Measurements from ENCODE around the gene TMEM87B. TPM values are rescaled to one million over a fixed set of nuclear protein-coding genes. Genes with fewer than 3 reads are reported as not detected.
"Not testable (repeated sequence)": the region's sequence is repeated elsewhere in the genome, so short reads cannot be mapped to it uniquely, and the experiment has no call there.

Gene TMEM87B
- total RNA-seq, 1 experiment from 2014 or later, result 14.8 TPM

GRCh38 chr2:112040066-112040465, 15.0 kb upstream of the TMEM87B start:
- DNase-seq (ENCODE audit: low read depth, low spot score); RAD21 ChIA-PET (ENCODE audit: low non-redundant PET in 1 of 2, low total read pairs in 2 of 2, uncharacterized antibody in 2 of 2, unreplicated experiment in 2 of 2); BruUV-seq (replicated peaks); H4K20me1 ChIP-seq (ENCODE audit: insufficient read depth); POLR2A ChIA-PET; intact Hi-C loops (cut with micrococcal nuclease); H3K9ac ChIP-seq (ENCODE audit: low read length); CTCF ChIA-PET; H3K9me3 ChIP-seq (ENCODE audit: control insufficient read depth in 1 of 2, insufficient read depth in 1 of 2, low read depth in 1 of 2, low read length in 2 of 2); H3K4me3 ChIP-seq (replicated peaks in 1 of 2; ENCODE audit: low read depth in 1 of 2, low read length in 2 of 2); ATAC-seq; H3K27ac ChIP-seq (ENCODE audit: low read depth, low read length); H3K27me3 ChIP-seq (ENCODE audit: insufficient read depth, low read length); H3K36me3 ChIP-seq (ENCODE audit: control insufficient read depth in 1 of 2, insufficient read depth in 2 of 2, low read length in 2 of 2); H2AFZ ChIP-seq (ENCODE audit: low read depth, low read length, poor library complexity, severe bottlenecking); H3K9me2 ChIP-seq (ENCODE audit: insufficient read depth); H3K79me2 ChIP-seq (ENCODE audit: insufficient read depth, low read length); H3K4me1 ChIP-seq (ENCODE audit: control insufficient read depth in 1 of 2, insufficient read depth in 2 of 2, low read length in 2 of 2); H3K4me2 ChIP-seq (ENCODE audit: low read length): not testable (repeated sequence)

GRCh38 chr2:112041460-112041859, 13.6 kb upstream of the TMEM87B start:
- H2AFZ ChIP-seq (ENCODE audit: low read depth, low read length, poor library complexity, severe bottlenecking); ATAC-seq; H3K4me2 ChIP-seq (ENCODE audit: low read length); BruUV-seq (replicated peaks); H3K9me3 ChIP-seq (ENCODE audit: control insufficient read depth in 1 of 2, insufficient read depth in 1 of 2, low read depth in 1 of 2, low read length in 2 of 2); intact Hi-C loops (cut with micrococcal nuclease); H3K36me3 ChIP-seq (ENCODE audit: control insufficient read depth in 1 of 2, insufficient read depth in 2 of 2, low read length in 2 of 2); H3K9ac ChIP-seq (ENCODE audit: low read length); H3K27me3 ChIP-seq (ENCODE audit: insufficient read depth, low read length); H3K27ac ChIP-seq (ENCODE audit: low read depth, low read length); H3K4me1 ChIP-seq (ENCODE audit: control insufficient read depth in 1 of 2, insufficient read depth in 2 of 2, low read length in 2 of 2); H3K9me2 ChIP-seq (ENCODE audit: insufficient read depth); CTCF ChIA-PET; DNase-seq (ENCODE audit: low read depth, low spot score); H3K79me2 ChIP-seq (ENCODE audit: insufficient read depth, low read length); H3K4me3 ChIP-seq (replicated peaks in 1 of 2; ENCODE audit: low read depth in 1 of 2, low read length in 2 of 2); H4K20me1 ChIP-seq (ENCODE audit: insufficient read depth); RAD21 ChIA-PET (ENCODE audit: low non-redundant PET in 1 of 2, low total read pairs in 2 of 2, uncharacterized antibody in 2 of 2, unreplicated experiment in 2 of 2); POLR2A ChIA-PET: not testable (repeated sequence)

- intact Hi-C loops (cut with micrococcal nuclease), result no loop called here
- no peak overlapping the region for H3K4me2 ChIP-seq (ENCODE audit: low read length)
- H3K4me3 ChIP-seq (replicated peaks in 1 of 2; ENCODE audit: low read depth in 1 of 2, low read length in 2 of 2), result no peak overlapping the region
- no peaks in the 10 kb centered on the region for H4K20me1 ChIP-seq (ENCODE audit: insufficient read depth)
- no peak for DNase-seq (ENCODE audit: low read depth, low spot score)
- CTCF ChIA-PET, result no interaction called here
- H3K9me2 ChIP-seq (ENCODE audit: insufficient read depth), result no peaks in the 10 kb centered on the region
- RAD21 ChIA-PET (ENCODE audit: low non-redundant PET in 1 of 2, low total read pairs in 2 of 2, uncharacterized antibody in 2 of 2, unreplicated experiment in 2 of 2), result no interaction called here
- no peak overlapping the region for H2AFZ ChIP-seq (ENCODE audit: low read depth, low read length, poor library complexity, severe bottlenecking)
- no peak for ATAC-seq
- no peaks in the 10 kb centered on the region for H3K9me3 ChIP-seq (ENCODE audit: control insufficient read depth in 1 of 2, insufficient read depth in 1 of 2, low read depth in 1 of 2, low read length in 2 of 2)
- H3K9ac ChIP-seq (ENCODE audit: low read length), result no peak overlapping the region
- H3K27me3 ChIP-seq (ENCODE audit: insufficient read depth, low read length), result no peaks in the 10 kb centered on the region
- POLR2A ChIA-PET, result no interaction called here
- no TSS peak for BruUV-seq (replicated peaks)
- no peak for TF ChIP-seq YY1 (IDR thresholded peaks at IDR 0.05; ENCODE audit: extremely low read depth, insufficient replicate concordance, low read depth, low read length)
- TF ChIP-seq, protein P1, sequence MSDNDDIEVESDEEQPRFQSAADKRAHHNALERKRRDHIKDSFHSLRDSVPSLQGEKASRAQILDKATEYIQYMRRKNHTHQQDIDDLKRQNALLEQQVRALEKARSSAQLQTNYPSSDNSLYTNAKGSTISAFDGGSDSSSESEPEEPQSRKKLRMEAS (IDR thresholded peaks at IDR 0.05), result no peak
- H3K36me3 ChIP-seq (ENCODE audit: control insufficient read depth in 1 of 2, insufficient read depth in 2 of 2, low read length in 2 of 2), result no peaks in the 10 kb centered on the region
- no peaks in the 10 kb centered on the region for H3K79me2 ChIP-seq (ENCODE audit: insufficient read depth, low read length)
- no peaks in the 10 kb centered on the region for H3K4me1 ChIP-seq (ENCODE audit: control insufficient read depth in 1 of 2, insufficient read depth in 2 of 2, low read length in 2 of 2)
- H3K27ac ChIP-seq (ENCODE audit: low read depth, low read length), result no peak overlapping the region
Measured at GRCh38 chr2:112045446-112046014, 9.5 kb upstream of the TMEM87B start.

Measured in HCT116 (cell line).